ENCODE measurements around the gene TRAPPC2L.
"Not testable (repeated sequence)": the region's sequence is repeated elsewhere in the genome, so short reads cannot be mapped to it uniquely, and the experiment has no call there.

Gene TRAPPC2L

DNA sequence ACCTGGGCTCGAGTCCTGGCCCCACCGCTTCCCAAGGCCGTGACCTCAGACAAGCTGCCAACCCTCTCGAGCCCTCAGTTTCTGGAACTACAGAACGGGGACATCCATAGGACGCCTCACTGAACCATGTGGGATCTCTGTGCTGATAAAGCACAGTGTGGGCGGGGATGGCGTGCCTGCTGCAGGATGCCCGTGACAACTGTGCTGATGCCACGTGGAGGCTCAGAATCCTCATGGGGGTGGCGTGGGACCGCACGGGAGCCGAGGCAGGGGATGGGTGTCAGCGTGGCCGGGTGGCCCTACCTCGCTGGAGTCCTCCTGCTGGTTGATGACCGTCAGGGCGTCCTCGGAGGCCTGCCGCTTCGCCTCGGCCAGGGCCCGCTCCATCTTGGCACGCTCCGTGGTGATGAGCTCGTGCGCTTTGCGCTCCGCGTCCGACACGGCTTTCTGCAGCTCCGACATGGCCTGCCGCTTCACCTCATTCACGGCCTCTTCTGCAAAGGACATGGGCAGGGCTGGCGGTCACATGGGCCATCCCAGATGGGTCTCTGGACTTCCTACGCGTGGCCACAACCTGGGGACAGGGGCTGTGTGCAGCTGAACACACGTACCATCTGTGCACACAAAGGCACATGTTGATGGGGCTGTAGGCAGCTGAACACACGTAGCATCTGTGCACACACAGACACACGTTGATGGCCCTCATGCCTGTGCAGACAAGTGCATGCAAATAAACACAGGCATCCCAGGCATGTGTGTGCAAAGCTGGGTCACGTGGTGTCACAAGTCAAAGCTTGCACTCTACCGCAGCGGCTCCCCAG lies 22.2 kb downstream of the TRAPPC2L start:
- no peak for DNase-seq

DNA sequence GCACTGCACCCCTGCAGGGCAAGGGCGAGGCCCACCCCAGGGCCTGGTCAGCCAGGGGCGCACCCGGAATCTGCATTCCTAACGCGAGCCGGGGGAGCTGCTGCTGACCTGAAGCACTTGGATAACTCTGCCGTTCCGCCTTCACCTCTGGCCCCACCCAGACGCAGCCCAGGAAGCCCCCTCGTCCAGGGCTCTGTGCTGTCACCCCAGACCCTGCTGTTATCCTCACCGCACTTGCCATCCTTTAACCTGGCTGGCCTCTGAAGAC lies 22.8 kb downstream of the TRAPPC2L start:
- no peak for DNase-seq

DNA sequence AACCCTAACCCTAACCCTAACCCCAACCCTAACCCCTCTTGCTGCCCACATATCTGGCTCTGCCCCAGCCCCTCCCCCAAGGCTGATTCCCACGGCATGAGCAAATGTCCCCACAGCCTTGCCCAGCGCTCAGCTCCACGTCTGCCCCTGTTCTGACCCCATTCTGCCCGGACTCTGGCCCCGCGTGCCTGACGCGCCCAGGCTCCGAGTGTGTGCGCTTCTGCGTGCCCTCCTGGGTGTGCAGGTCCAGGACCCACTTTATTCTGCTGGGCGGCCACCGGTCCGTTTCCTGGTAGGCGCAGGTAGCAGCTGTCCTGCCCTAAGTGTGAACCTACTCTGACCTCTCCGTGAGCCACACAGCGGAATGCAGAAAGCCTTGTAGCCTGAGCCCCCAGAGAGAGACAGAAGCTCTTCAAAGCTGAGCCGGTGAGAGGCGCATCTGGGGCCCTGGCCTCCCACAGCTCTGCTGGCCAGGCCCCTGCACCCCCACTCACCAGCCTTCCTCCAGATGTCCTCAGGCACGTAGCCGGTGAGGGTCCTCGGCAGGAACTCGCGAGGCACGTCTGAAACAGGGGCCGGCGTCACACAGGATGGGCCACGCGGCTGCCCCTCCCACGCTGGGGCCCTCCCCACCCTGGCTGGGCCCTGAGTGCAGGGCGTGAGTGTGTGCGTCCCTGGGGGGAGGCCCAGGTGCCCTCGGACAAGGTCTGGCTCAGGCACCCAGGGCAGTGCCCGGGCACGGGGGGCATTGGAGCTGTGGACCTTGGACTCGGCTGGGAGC lies 23.5 kb downstream of the TRAPPC2L start:
- DNase-seq, result no peak

DNA sequence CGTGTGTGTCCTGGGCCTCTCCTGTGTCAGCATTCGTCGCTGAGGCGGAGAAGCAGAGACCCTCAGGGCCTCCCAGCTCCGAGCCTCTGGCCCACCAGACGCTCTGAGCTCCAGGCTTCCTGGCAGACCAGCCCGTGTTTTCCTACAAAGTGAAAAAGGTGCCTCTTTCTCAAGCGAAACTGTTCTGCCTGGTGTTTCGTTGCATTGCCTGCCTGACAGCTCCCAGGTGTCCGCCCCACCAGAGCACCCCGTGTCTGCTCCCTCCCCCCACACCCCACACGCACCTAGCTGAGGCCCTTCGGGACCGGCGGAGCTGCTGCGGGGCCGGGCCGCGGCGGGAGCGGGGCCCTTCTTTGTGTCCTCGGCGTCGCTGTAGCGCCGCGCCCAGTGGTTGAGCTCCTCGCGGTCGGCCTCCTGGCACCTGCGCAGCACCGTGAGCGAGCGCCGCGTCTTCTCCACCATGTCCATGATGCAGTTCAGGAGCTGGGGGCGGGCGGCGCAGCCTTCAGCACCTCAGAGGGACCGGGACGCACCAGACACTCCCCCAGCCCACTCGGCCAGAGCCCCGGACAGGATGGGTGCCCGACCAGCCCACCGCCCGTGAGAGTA lies 24.2 kb downstream of the TRAPPC2L start:
- no peak for DNase-seq

DNA sequence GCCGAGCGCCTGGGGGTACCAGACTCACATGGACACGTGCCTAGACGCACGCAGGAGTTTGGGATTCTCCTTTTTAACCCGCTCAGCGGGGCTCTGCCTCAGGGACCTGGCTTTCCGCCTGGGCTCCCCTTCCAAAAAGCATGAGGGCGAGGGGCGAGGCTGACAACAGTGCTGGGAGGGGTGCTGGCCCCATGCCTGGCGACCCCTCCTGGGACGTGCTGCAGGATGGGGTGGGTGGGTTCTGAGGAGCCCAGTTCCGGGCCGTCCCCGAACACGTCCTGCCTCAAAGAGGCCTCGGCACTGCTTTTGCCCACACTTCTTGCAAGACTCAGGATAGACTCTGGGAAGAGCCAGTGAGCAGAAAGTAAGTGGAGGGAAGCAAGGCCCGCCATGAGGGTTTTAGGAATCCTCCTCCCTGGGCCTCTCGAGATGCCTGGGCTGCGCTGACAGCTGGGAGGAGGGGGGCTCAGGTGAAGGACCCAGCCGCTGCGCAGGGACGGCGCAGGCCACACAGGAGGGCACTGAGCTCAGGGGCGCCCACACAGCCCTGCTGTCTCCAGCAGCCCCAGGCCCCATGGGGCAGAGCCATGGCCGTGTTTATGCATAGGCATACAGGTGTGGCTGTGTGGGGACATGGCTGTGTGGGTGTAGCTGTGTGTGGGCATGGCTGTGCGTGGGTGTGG lies 24.9 kb downstream of the TRAPPC2L start:
- no peak for DNase-seq

DNA sequence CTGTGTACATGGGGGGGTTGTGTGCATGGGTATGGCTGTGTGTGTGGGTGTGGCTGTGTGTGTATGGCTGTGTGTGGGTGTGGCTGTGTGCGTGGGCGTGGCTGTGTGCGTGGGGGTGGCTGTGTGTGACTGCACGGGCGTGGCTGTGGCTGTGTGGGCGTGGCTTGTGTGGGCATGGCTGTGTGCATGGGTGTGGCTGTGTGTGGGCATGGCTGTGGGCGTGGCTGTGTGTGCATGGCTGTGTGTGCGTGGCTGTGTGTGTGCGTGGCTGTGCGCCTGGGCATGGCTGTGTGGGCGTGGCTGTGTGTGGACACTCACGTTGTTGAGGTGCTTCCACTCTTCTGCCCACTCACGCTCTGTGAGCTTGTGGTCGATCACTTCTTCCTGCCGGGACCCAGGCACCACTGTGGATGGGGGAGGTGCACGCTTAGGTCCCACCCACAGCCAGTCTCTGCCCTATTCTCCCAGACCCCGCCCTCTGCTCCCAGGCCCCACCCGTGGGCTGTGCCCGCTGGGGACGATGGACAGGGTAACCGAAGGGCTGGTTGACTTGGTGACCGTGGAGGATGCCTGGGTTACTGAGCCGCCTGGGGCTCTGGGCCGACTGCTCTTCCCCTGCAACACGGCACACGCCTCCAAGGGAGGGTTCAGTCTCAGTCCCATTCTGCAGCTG lies 25.6 kb downstream of the TRAPPC2L start:
- DNase-seq, result no peak

DNA sequence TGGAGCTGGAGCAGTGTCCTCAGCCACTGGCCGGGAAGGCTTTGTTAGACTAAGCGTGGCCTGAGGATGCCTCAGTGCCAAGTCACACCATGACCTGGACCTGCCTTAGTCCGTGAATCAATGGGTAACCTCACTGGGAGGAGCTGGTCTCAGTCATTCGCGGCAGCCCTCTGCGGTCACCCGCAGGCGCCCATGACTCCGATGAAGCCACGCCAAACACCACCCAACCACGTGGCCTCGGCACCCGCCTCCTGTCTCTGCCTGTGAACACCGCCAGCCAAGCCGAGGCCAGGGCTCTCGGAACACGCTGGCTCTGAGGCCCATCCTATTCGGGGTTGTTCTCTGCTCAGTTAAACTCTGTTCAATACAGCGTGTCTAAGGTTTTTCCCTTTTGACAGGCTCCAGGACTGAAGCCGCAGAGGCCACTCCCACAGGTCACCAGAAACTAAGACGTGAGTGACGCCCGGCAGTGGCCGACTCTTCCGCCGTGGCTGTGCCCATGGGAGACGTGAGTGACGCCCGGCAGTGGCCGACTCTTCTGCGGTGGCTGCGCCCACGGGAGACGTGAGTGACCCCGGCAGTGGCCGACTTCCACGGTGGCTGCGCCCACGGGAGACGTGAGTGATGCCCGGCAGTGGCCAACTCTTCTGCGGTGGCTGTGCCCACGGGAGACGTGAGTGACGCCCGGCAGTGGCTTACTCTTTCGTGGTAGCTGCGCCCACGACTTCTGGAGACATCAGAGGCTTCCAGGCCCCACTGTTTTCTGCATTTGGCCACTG lies 26.4 kb downstream of the TRAPPC2L start:
- DNase-seq, result no peak

DNA sequence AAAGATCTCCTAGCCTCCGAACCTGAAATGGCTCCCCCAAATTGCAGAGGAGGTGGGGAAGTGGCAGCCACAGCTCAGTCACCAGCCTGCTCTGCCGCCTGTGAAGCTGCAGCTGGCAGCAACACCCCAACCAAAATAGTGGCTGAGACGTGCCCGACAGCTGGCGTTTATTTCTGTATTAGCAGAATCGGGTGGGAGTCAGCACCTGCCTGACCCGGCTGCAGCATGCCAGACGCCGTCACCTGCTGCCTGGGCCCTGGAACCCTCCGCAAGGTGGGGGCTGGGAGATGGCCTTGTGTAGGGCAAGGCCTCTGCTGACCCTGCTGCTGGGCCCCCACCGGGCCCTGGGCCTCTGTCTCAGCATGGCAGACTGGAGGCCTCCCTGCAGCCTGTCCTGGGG lies 27.0 kb downstream of the TRAPPC2L start:
- DNase-seq, result no peak

DNA sequence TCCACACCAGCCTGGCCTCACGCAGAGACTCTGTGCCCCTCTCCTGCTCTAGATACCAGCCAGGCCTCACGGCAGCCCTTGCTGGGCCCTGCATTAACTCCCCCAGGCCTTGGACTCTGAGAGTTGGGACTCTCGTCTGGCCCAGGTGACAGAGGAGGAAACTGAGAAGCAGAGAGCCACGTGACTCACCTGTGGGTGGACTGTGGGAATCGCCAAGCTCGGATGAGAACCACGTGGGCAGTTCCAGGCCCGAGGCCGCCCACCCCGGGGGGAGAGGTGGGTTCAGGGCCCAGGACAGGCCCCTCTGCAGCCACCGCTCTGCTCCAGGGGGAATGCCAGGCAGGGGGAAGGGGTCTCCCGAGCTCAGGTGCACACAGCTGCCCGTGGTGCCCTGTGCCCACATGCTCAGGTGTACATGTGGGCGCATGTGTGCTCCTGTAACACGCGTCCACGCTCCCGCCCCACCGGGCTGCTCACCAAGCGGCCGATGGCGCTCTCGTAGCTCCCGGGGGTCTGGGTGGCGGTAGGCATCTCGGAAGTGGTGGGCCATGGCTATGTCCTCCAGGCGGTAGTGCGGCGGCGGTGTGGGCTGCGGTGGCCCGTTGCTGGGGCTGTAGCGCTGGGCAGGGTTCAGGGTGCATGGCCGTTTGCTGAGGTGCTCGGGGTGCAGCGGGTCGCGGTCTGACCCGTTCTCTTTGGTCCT lies 27.8 kb downstream of the TRAPPC2L start:
- no peak for DNase-seq

DNA sequence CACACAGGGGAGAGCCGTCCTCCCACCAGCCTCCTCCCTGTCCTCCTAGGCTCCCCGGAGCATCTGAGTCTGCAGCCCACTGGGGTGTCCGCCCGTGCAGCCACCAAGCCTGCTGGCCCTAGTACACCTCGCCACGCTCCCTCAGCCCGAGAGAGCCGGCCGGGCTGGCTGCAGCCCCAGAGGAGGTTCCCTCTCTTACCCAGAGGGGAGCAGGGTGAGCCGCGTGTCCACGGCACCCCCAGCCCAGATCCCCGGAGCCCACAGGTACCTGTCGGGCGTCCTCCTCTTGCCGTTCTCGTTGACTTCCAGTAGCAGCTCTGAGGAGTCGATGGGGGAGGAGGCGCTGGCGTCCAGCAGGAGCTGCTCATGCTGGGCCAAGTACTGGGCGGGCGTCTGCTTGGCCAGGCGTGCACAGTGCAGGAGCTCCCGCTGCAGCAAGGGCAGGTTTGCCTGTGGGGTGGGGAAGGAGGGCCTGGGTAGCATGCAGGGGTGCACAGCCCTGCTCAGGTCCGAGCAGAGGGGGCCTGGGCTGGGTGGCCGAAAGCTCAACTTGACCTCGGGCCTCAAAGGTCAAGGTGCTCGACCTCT lies 28.9 kb downstream of the TRAPPC2L start:
- DNase-seq, result no peak

DNA sequence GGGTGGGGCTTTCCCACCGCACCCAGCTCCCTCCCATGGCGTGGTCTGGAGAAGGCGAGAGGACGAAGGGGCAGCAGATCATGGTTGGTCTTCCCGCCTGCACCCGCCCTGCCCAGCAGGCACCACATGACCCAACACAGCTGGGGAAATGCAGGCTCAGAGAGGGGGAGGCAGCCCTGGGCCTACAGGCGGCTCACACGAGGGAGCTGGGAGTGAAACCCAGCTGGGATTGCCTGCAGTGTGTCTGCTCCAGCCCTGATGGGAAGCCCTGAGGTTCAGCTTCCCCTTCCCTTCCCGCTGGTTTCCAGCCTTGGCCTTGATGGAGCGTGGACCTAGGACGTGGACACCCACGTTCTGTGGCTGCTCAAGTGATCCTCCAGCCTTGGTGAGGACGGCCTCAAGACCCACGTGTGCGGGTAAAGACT lies 29.5 kb downstream of the TRAPPC2L start:
- DNase-seq, result no peak

DNA sequence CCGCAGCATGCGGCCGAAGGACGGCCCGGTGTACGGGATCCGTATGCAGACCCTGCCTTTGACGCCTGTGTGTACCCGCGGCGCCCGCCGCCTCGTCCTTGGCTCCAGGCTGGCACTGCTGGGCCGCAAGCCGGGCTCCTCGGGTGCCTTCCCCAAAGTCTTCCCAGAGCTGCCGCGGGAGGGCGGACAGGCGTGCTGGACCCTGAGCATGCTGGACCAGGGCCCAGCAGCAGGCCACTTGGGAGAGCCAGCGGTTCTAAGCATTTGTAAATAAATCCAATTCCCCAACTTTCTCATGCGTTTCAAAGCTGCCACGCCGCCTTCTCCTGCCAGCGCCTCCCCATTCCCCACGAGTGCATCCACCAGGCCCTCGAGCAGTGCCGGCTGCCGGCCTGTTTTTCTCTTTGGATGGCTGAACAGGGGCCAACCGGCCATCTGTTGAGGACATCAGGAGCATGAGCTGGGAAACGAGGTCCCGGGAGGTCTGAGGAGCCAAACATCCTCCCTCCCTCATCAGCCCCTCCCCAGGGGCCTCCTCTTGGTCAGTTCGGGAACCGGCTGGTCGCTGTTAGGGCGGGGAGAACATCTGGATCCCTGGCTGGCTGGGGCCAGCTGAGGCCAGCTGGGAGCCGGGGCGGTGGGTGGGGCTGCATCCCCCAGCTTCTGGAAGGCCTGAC lies 30.1 kb downstream of the TRAPPC2L start:
- DNase-seq, result no peak

DNA sequence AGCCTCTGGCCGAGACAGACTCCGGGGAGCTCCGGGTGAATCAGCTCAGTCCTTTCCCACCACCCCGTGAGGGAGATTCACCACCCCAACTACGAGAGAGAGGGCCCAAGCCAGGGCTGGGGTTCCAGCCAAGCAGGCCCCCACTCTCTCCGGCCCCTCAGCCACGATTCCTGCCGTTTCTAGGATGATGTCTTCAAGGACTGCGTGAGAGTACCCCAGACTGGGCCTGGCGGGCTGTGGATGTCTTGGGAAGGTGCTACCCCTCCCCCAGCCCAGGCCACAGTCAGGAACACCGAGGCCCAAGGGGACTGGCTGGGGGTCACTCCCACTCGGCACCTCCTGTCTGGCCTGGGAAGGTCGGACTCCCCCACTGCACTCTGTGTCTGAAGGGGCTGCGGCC lies 31.1 kb downstream of the TRAPPC2L start:
- no peak for DNase-seq

DNA sequence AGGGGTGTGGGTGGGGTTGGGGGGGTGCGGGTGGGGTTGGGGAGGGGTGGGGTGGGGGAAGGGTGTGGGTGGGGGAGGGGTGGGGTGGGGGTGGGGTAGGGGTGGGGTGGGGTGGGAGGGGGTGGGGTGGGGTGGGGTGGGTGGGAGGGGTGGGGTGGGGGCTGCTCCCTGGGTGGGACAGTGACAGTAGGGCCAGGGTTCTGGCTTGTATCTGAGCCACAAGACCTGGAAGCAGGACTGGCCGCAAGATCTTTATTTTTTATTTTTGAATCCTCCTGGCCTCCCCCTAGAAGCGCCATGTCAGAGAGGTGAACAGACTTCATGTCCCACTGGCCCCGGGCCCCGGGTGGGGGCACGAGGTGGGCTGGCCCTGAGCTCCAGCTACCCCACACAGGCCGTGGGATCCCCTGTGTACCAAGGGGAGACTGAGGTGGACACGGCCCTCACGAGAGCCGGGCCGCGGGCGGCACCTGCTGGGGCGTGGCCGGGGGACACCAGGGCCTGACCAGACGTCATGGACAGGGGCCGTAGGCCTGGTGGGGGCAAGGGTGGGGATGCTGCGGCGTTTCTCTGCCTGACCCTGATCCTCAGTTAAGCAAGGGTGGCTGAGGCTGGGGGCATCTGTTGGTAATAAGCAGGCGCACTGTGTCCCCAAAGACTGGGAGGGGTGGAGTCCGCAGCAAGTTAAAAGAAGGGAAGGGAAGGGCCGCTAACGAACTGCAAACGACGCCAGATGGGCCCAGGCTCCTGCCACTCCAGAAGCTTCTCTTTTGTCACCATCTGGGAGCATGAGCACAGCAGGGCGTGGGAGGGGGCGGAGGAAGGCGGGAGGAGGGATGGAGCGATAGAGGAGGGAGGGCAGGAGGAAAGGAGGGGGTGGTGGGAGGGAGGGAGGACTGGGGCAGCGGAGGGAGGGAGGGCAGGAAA lies 31.8 kb downstream of the TRAPPC2L start:
- DNase-seq, result no peak

DNA sequence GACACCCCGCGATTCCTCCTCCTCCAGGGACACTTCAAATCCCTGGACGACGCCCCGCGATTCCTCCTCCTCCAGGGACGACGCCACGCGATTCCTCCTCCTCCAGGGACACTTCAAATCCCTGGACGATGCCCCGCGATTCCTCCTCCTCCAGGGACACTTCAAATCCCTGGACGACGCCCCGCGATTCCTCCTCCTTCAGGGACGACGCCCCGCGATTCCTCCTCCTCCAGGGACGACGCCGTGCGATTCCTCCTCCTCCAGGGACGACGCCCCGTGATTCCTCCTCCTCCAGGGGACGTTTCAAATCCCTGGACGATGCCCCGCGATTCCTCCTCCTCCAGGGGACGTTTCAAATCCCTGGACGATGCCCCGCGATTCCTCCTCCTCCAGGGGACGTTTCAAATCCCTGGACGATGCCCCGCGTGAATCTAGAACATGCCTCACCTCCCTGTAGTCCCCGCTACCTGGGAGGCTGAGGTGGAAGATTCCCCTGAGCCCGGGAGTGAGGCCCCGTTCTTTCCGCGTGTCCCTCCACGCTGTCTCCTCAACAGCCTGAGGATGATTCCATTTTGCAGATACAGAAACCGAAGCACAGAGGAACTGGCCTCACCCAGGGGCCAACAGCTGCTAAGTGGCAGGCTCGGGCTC lies 32.9 kb downstream of the TRAPPC2L start:
- DNase-seq, result not testable (repeated sequence)

DNA sequence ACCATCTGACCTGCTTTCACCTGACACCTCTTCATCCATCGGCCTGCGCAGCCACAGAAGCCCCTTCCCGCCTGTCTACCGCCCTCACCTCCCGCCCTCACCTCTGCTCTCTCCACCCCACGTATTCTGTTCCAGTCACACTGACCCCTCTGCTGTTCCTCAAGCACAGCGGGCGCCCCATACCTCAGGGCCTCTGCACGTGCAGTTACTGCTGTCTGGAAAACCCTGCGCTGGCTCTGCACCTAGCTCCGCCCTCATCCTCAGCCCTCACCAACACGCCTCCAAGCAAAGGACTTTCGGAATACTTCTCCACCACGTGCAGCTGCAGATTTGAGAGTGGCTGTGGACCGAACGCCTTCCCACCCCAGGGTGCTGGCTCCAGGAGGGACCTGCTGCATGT lies 34.2 kb downstream of the TRAPPC2L start:
- DNase-seq, result no peak

DNA sequence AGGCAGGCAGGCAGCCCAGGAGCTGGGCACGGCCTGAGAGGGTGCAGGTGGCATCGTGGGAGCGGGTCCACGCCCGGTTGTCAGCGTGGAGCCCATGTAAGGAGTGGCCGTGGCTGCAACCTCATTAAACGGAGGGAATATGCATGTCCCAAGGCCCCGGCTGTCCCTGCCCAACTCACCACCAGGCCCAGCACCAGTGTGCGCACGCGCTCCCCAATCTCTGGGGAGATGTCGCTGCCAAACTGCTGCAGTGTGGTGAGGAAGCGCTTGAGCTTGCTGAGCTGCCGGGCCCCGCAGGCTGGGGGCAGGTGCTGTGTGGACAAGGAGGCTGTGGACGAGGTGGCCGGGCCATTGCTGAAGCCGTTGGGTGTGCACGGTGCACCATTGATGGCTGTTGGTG lies 35.1 kb downstream of the TRAPPC2L start:
- no peak for DNase-seq

DNA sequence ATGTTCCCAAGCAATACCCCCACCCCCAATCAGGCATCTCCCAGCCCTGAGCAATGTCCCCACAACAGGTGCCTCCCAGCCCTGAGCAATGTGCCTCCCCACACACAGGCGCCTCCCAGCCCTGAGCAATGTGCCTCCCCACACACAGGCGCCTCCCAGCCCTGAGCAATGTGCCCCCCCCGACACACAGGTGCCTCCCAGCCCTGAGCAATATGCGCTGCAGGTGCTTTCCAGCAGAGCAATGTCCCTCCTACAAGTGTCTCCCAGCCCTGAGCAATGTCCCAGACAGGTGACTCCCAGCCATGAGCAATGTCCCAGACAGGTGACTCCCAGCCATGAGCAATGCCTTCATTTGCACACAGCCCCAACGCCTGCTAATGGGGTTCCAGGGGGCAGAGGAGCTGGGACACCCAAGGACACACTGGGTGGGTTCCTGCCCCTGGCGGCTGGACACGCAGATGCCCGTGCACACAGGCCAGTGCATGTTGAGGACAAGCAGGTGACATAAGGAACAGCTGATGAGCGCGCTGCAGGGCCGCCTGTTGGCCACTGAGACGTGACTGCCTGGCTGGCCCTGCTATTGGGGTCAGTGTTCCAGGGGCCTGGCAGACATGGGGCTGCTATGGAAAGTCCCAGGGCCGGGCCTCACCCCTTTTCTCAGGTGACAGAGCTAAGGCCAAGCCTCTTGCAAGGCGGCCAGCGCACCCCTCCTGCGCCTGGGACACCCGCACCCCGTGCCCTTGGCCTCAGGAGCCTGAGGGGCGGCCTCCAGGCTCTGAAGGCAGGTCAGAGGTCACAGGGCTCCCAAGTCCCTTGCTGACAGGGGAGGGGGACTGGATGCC lies 36.4 kb downstream of the TRAPPC2L start:
- no peak for DNase-seq

Data from NCI-H2081 treated with DMSO at 0.1 percent for 48 hours (cell line).